ENCODE measurements around the gene PIEZO2. TPM values are rescaled to one million over a fixed set of nuclear protein-coding genes. Genes with fewer than 3 reads are reported as not detected.
"Not testable (repeated sequence)": the region's sequence is repeated elsewhere in the genome, so short reads cannot be mapped to it uniquely, and the experiment has no call there.

PIEZO2 gene
- total RNA-seq, 3 donors from 2014 or later = 1.9 to 26.2 (median 11.4) TPM

DNA sequence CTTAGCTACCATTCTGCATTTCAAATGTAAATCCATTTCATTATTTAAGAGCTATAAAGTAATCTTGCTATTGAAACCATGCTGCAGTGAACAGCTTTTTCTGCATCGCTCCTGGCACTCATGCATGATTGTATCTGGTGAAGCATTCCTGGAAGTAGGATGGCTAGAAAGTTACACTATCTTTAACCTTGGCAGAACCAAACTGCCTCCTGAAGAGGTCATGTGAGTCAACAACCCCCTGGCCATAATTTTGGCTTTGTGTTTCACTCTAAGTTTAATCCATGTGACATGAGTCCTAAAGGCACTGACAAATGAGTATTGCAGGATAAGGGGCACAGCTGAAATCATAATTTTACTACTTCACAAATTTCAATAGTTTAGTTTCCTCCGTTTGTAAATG, 526.4 kb downstream of the PIEZO2 start:
- intact Hi-C loops (cut with DNase I; ENCODE audit: low total_unique reads); H3K36me3 ChIP-seq; H3K27me3 ChIP-seq; H3K4me3 ChIP-seq; DNase-seq (ENCODE audit: low spot score in 2 of 2); H3K27ac ChIP-seq; H3K9me3 ChIP-seq; H3K4me1 ChIP-seq: not testable (repeated sequence)

DNA sequence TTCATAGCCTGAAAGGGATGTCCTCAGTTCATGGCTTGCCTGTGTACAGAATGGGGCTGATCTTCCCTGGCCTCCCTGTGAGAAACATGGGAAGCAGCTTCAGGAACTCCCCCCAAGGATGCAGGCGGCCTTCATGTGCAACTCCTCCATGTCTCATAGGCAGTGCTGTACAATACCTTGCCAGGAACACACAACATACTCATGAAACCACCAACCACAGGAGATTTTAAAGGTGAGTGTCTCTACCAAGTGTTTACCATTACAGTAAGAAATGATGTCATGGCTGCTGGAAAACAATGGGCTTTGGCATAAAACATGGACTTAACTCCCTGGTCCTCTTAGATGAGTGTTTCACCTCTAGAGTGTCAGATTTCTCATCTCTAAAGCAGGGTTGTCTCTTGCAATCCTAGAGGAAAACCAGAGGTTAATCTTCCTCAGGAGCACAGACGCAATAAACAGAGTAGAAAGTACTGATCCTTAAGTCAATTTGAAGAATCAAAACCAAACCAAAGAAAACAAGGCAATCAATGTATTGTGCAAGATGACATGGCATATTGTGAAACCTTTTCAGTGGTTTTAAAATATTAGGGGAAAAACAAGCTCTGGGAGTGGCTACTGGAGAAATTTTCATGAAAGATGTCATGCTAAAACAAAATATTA, 528.6 kb downstream of the PIEZO2 start:
- H3K27ac ChIP-seq; H3K36me3 ChIP-seq; H3K9me3 ChIP-seq; H3K4me1 ChIP-seq; DNase-seq (ENCODE audit: low spot score in 2 of 2); H3K27me3 ChIP-seq; intact Hi-C loops (cut with DNase I; ENCODE audit: low total_unique reads); H3K4me3 ChIP-seq: not testable (repeated sequence)

Data from breast epithelium (tissue), 4 donors.